ENCODE measurements around the gene MEF2C. TPM values are rescaled to one million over a fixed set of nuclear protein-coding genes. Genes with fewer than 3 reads are reported as not detected.
A peak's percentile ranks its signal among the peaks of the same experiment; 100 is the strongest.

MEF2C gene
- total RNA-seq, 1 donor from 2014 or later = 20.5 TPM

- Histone ChIP-seq H2AFZ (ENCODE audit: low read depth, low read length) (no peak overlapping the region), H3K79me2 (ENCODE audit: insufficient read depth, low read length) (no peaks in the 10 kb centered on the region), H3K9ac (ENCODE audit: low read length) (no peak overlapping the region), H3K27ac (ENCODE audit: low read depth, low read length) (peak overlapping the region; percentile 28), H3K36me3 (ENCODE audit: insufficient read depth, low read length) (no peaks in the 10 kb centered on the region), H3K9me3 (ENCODE audit: insufficient read depth, low read depth, low read length) (no peaks in the 10 kb centered on the region), H3K4me1 (ENCODE audit: insufficient read depth, low read length) (peaks cover 7% of the 10 kb centered on the region), H3K27me3 (ENCODE audit: insufficient read depth, low read length) (no peaks in the 10 kb centered on the region), H3K4me2 (ENCODE audit: low read length) (peak overlapping the region; percentile 54), H3K4me3 (ENCODE audit: insufficient read depth, low read depth, low read length) (no peak overlapping the region), H4K20me1 (ENCODE audit: insufficient read depth, low read length) (no peaks in the 10 kb centered on the region)
- Mint-ChIP-seq H3K27me3 (ENCODE audit: low read depth, unreplicated experiment) (no peaks in the 10 kb centered on the region), H3K36me3 (ENCODE audit: low read depth, unreplicated experiment) (no peaks in the 10 kb centered on the region), H3K27ac (ENCODE audit: unreplicated experiment) (peak overlapping the region; percentile 28), H3K4me1 (ENCODE audit: low read depth, unreplicated experiment) (peaks cover 6% of the 10 kb centered on the region), H3K4me3 (ENCODE audit: unreplicated experiment) (no peak overlapping the region), H3K9me3 (ENCODE audit: unreplicated experiment) (no peaks in the 10 kb centered on the region)
- FAIRE-seq (peak; percentile 88), DNase-seq (ENCODE audit: low read depth) (peak; percentile 54)
- TF ChIP-seq EZH2 (IDR thresholded peaks at IDR 0.05; ENCODE audit: insufficient read depth, low read length) (no peak), CTCF (IDR thresholded peaks at IDR 0.05; ENCODE audit: insufficient read depth, low read depth, low read length) (no peak)
Measured at GRCh38 chr5:88833371-88834130, 49.4 kb downstream of the MEF2C start.

GRCh38 chr5:88831816-88832215 lies 51.2 kb downstream of the MEF2C start:
- Histone ChIP-seq H2AFZ (ENCODE audit: low read depth, low read length) (no peak overlapping the region), H4K20me1 (ENCODE audit: insufficient read depth, low read length) (no peaks in the 10 kb centered on the region), H3K27ac (ENCODE audit: low read depth, low read length) (no peak overlapping the region), H3K79me2 (ENCODE audit: insufficient read depth, low read length) (no peaks in the 10 kb centered on the region), H3K4me3 (ENCODE audit: insufficient read depth, low read depth, low read length) (no peak overlapping the region), H3K36me3 (ENCODE audit: insufficient read depth, low read length) (no peaks in the 10 kb centered on the region), H3K4me2 (ENCODE audit: low read length) (no peak overlapping the region), H3K4me1 (ENCODE audit: insufficient read depth, low read length) (peaks cover 18% of the 10 kb centered on the region), H3K27me3 (ENCODE audit: insufficient read depth, low read length) (no peaks in the 10 kb centered on the region), H3K9me3 (ENCODE audit: insufficient read depth, low read depth, low read length) (no peaks in the 10 kb centered on the region), H3K9ac (ENCODE audit: low read length) (no peak overlapping the region)
- peaks cover 20% of the 10 kb centered on the region for H3K4me1 Mint-ChIP-seq (ENCODE audit: low read depth, unreplicated experiment)
- no peak overlapping the region for H3K4me3 Mint-ChIP-seq (ENCODE audit: unreplicated experiment)
- H3K9me3 Mint-ChIP-seq (ENCODE audit: unreplicated experiment) = no peaks in the 10 kb centered on the region
- H3K27ac Mint-ChIP-seq (ENCODE audit: unreplicated experiment) = no peak overlapping the region
- FAIRE-seq (no peak), DNase-seq (ENCODE audit: low read depth) (no peak)
- no peaks in the 10 kb centered on the region for H3K36me3 Mint-ChIP-seq (ENCODE audit: low read depth, unreplicated experiment)
- no peaks in the 10 kb centered on the region for H3K27me3 Mint-ChIP-seq (ENCODE audit: low read depth, unreplicated experiment)
- TF ChIP-seq CTCF (IDR thresholded peaks at IDR 0.05; ENCODE audit: insufficient read depth, low read depth, low read length) = no peak
- TF ChIP-seq EZH2 (IDR thresholded peaks at IDR 0.05; ENCODE audit: insufficient read depth, low read length) = no peak

GRCh38 chr5:88830567-88830966 lies 52.4 kb downstream of the MEF2C start:
- H3K27me3 Mint-ChIP-seq (ENCODE audit: low read depth, unreplicated experiment) = no peaks in the 10 kb centered on the region
- no peak overlapping the region for H3K9ac ChIP-seq (ENCODE audit: low read length)
- H3K79me2 ChIP-seq (ENCODE audit: insufficient read depth, low read length) = no peaks in the 10 kb centered on the region
- H3K4me3 Mint-ChIP-seq (ENCODE audit: unreplicated experiment) = no peak overlapping the region
- FAIRE-seq (no peak), DNase-seq (ENCODE audit: low read depth) (peak; percentile 23)
- no peaks in the 10 kb centered on the region for H3K9me3 ChIP-seq (ENCODE audit: insufficient read depth, low read depth, low read length)
- H3K36me3 ChIP-seq (ENCODE audit: insufficient read depth, low read length) = no peaks in the 10 kb centered on the region
- no peak overlapping the region for H3K4me2 ChIP-seq (ENCODE audit: low read length)
- no peak overlapping the region for H2AFZ ChIP-seq (ENCODE audit: low read depth, low read length)
- H4K20me1 ChIP-seq (ENCODE audit: insufficient read depth, low read length) = no peaks in the 10 kb centered on the region
- H3K36me3 Mint-ChIP-seq (ENCODE audit: low read depth, unreplicated experiment) = no peaks in the 10 kb centered on the region
- peaks cover 29% of the 10 kb centered on the region for H3K4me1 Mint-ChIP-seq (ENCODE audit: low read depth, unreplicated experiment)
- no peak overlapping the region for H3K4me3 ChIP-seq (ENCODE audit: insufficient read depth, low read depth, low read length)
- no peaks in the 10 kb centered on the region for H3K9me3 Mint-ChIP-seq (ENCODE audit: unreplicated experiment)
- no peaks in the 10 kb centered on the region for H3K27me3 ChIP-seq (ENCODE audit: insufficient read depth, low read length)
- H3K4me1 ChIP-seq (ENCODE audit: insufficient read depth, low read length) = peaks cover 25% of the 10 kb centered on the region
- no peak overlapping the region for H3K27ac Mint-ChIP-seq (ENCODE audit: unreplicated experiment)
- TF ChIP-seq CTCF (IDR thresholded peaks at IDR 0.05; ENCODE audit: insufficient read depth, low read depth, low read length) (no peak), EZH2 (IDR thresholded peaks at IDR 0.05; ENCODE audit: insufficient read depth, low read length) (no peak)
- H3K27ac ChIP-seq (ENCODE audit: low read depth, low read length) = no peak overlapping the region
